Mesendoderm (in vitro differentiated cells): Measurements from ENCODE around the gene GARIN5B.

Experiments used
- DNase-seq: peaks from one replicate; pipeline ENCODE4 v3.0.0; 2013
- H2AK5ac ChIP-seq: 2 replicates; pipeline ENCODE4 v1.6.1; 2013; ENCODE audit warnings: low read length, inconsistent platforms
- H2BK120ac ChIP-seq: 2 replicates; pipeline ENCODE4 v1.6.1; 2013; ENCODE audit warnings: low read depth, mild to moderate bottlenecking, low read length, moderate library complexity, mixed read lengths
- H2BK15ac ChIP-seq: replicated peaks from 2 replicates; pipeline ENCODE4 v1.6.1; 2013; ENCODE audit warnings: low read depth, mild to moderate bottlenecking, moderate library complexity
- H2BK5ac ChIP-seq: 2 replicates; pipeline ENCODE4 v1.6.1; 2013; ENCODE audit warnings: low read length, inconsistent platforms
- H3K18ac ChIP-seq: 2 replicates; pipeline ENCODE4 v1.6.1; 2013; ENCODE audit warnings: mild to moderate bottlenecking, low read length, mixed read lengths
- H3K23ac ChIP-seq: one replicate; pipeline ENCODE4 v1.6.1; 2013; ENCODE audit warnings: low read length
- H3K27ac ChIP-seq: 2 replicates; pipeline ENCODE4 v1.5.1; 2013; ENCODE audit warnings: low read depth, mild to moderate bottlenecking, inconsistent platforms, low read length, moderate library complexity
- H3K27me3 ChIP-seq: 2 replicates; pipeline ENCODE4 v1.6.1; 2013; ENCODE audit warnings: low read length, control low read depth, mild to moderate bottlenecking, inconsistent platforms; ENCODE audit not compliant: insufficient read depth, poor library complexity
- H3K36me3 ChIP-seq: 2 replicates; pipeline ENCODE4 v1.6.1; 2013; ENCODE audit warnings: low read length, inconsistent platforms; ENCODE audit not compliant: control insufficient read depth, insufficient read depth
- H3K4ac ChIP-seq: one replicate; pipeline ENCODE4 v1.6.1; 2013; ENCODE audit warnings: low read depth, mild to moderate bottlenecking, low read length, moderate library complexity
- H3K4me1 ChIP-seq: 2 replicates; pipeline ENCODE4 v1.6.1; 2013; ENCODE audit warnings: low read depth, low read length, inconsistent platforms; ENCODE audit not compliant: control insufficient read depth
- H3K4me2 ChIP-seq: 2 replicates; pipeline ENCODE4 v1.6.1; 2013; ENCODE audit warnings: low read length
- H3K4me3 ChIP-seq: 2 replicates; pipeline ENCODE4 v1.5.1; 2013; ENCODE audit warnings: mild to moderate bottlenecking, low read length
- H3K56ac ChIP-seq: one replicate; pipeline ENCODE4 v1.6.1; 2013; ENCODE audit warnings: low read length
- H3K79me1 ChIP-seq: 2 replicates; pipeline ENCODE4 v1.6.1; 2013; ENCODE audit warnings: low read length, inconsistent platforms
- H3K79me2 ChIP-seq: 2 replicates; pipeline ENCODE4 v1.6.1; 2013; ENCODE audit warnings: mild to moderate bottlenecking, low read length; ENCODE audit not compliant: control insufficient read depth, insufficient read depth
- H3K9ac ChIP-seq: 2 replicates; pipeline ENCODE4 v1.6.1; 2013; ENCODE audit warnings: low read length, inconsistent platforms
- H4K5ac ChIP-seq: one replicate; pipeline ENCODE4 v1.6.1; 2013; ENCODE audit warnings: low read length
- H4K8ac ChIP-seq: one replicate; pipeline ENCODE4 v1.6.1; 2013; ENCODE audit warnings: low read depth, mild to moderate bottlenecking, control low read depth, low read length, moderate library complexity
- WGBS: extraction: QIAGEN DNeasy Blood & Tissue Kit; methylation state at CpG from one replicate; pipeline ENCODE4 v1.1.7; 2013; ENCODE audit warnings: low lambda C conversion rate, missing lambda C conversion rate; ENCODE audit not compliant: insufficient coverage; ENCODE audit errors: extremely low coverage; 5-methylcytosine and 5-hydroxymethylcytosine counted together

GARIN5B gene

DNA sequence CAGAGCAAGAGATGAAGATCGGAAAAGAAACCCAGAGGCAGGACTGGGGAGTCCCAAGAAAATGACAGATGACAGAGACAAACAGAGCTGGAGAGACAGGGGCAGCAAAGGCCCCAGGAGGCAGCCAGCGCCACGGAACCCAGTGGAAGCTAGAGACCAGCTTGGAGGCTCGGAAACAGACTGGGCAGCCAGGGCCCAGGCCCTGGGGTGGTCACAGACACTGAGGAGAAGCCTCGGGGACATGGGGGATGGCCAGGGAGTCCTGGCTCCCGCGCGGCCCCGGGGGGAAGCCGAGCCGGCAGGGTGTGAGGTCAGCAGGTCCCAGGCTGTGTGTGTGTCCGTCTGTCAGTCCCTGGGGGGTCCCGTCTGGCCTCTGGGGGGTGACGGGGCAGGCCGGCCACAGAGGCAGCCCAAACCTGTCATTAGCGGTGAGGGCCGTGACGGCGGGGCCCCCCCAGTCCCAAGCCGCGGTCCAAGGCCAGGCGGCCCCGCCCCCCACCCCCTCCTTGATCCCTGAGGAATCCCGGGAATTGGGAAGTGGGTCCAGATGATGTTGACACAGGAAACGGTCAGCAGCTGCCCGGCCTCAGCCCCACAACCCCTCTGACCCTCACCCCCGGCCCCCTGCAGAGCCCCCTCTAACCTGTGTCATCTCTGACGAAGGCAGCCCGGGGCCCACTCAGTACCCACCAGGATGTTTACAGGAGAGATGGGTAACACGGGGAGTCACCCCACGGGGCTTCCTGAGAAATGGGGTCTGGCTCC is 11.1 kb upstream of the GARIN5B start:
- H3K4me2 ChIP-seq, result no peak overlapping the region
- H2BK15ac ChIP-seq, result no peak overlapping the region
- no peak overlapping the region for H3K4me3 ChIP-seq
- peak overlapping the region; percentile 62 for H3K56ac ChIP-seq
- WGBS, result no CpG with 5 or more reads among the region's 31 CpGs
- no peaks in the 10 kb centered on the region for H3K79me2 ChIP-seq
- H3K4ac ChIP-seq, result no peak overlapping the region
- no peak overlapping the region for H2AK5ac ChIP-seq
- H3K36me3 ChIP-seq, result no peaks in the 10 kb centered on the region
- H3K23ac ChIP-seq, result no peak overlapping the region
- peak overlapping the region; percentile 7 for H3K18ac ChIP-seq
- H3K27ac ChIP-seq, result peak overlapping the region; percentile 75
- H4K8ac ChIP-seq, result no peak overlapping the region
- no peak overlapping the region for H2BK120ac ChIP-seq
- no peak overlapping the region for H2BK5ac ChIP-seq
- peaks cover 5% of the 10 kb centered on the region for H3K4me1 ChIP-seq
- H4K5ac ChIP-seq, result no peak overlapping the region
- peaks cover 3% of the 10 kb centered on the region for H3K27me3 ChIP-seq
- H3K9ac ChIP-seq, result peak overlapping the region; percentile 37
- peak; percentile 68 for DNase-seq
- no peaks in the 10 kb centered on the region for H3K79me1 ChIP-seq

DNA sequence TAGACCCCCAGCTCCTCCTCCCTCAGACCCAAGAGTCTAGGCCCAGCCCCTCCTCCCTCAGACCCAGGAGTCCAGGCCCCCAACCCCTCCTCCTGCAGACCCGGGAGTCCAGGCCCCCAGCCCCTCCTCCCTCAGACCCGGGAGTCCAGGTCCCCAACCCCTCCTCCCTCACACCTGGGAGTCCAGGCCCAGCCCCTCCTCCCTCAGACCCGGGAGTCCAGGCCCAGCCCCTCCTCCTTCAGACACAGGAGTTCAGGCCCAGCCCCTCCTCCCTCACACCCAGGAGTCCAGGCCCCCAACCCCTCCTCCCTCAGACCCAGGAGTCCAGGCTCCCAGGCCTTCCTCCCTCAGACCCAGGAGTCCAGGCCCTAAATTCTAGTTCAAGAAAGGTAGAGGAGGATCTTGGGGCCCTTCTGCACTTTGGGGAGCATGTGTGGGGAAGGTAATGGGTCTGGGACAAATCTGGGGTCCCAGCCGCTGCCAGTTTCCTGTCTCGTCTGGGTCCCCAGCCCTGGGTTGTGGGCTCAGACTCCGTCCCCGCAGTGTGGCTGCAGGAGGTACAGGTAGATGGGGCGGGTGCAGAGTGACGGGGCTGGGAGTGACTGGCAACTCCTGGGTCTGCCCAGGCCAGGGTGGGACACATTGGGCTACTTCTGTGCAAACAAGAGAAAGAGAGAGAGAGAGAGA is 10.4 kb upstream of the GARIN5B start:
- H3K4me3 ChIP-seq, result no peak overlapping the region
- peak overlapping the region; percentile 7 for H3K18ac ChIP-seq
- H3K27me3 ChIP-seq, result peaks cover 3% of the 10 kb centered on the region
- no peak overlapping the region for H2BK120ac ChIP-seq
- H4K8ac ChIP-seq, result no peak overlapping the region
- no peak overlapping the region for H2BK5ac ChIP-seq
- no peak overlapping the region for H3K9ac ChIP-seq
- H3K79me2 ChIP-seq, result no peaks in the 10 kb centered on the region
- no peak overlapping the region for H2AK5ac ChIP-seq
- H3K36me3 ChIP-seq, result no peaks in the 10 kb centered on the region
- H2BK15ac ChIP-seq, result no peak overlapping the region
- H3K4ac ChIP-seq, result no peak overlapping the region
- no peak overlapping the region for H3K23ac ChIP-seq
- no peak overlapping the region for H3K4me2 ChIP-seq
- H3K79me1 ChIP-seq, result no peaks in the 10 kb centered on the region
- DNase-seq, result no peak
- no CpG with 5 or more reads among the region's 9 CpGs for WGBS
- no peak overlapping the region for H4K5ac ChIP-seq
- peak overlapping the region; percentile 75 for H3K27ac ChIP-seq
- peak overlapping the region; percentile 62 for H3K56ac ChIP-seq
- peaks cover 5% of the 10 kb centered on the region for H3K4me1 ChIP-seq

DNA sequence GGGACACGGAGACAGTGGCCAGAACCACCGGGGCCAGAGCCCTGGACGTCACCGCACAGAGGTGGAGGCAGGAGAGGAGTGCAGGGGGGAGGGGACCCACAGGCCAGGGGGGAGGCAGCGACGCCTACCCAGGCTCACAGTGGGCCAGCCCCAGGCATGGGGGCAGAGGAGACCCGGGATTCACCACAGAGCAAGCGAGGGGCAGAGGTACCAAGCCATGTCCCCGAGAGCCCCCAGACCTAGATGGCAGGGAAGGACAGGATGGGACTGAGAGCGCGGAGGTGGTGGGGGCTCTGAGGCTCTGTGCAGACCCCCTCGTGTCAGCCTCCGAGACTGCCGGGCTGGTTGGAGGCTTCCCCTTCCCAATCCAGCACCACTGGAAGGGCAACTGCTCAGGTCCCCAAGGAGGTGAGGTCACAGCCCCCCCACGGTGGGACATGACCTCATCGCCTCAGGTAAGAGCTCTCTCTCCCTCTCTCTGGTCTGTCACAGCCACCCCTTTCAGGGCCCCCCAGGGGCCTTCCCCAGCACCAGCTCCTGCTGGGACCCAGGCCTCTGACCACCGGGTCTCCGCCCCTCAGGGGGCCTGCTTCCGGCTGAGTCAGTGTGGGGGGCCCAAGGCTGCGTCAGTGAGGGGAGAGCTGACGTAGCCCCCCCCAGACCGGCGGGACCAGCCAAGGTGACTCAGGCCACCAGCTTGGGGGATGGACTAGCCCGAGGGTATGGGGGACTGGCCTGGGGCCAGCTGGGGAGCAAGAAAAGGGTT is 9.4 kb upstream of the GARIN5B start:
- no peak overlapping the region for H2BK15ac ChIP-seq
- no peak overlapping the region for H3K4me3 ChIP-seq
- peak overlapping the region; percentile 7 for H3K18ac ChIP-seq
- peak overlapping the region; percentile 74 for H3K56ac ChIP-seq
- WGBS, result no CpG with 5 or more reads among the region's 24 CpGs
- no peak overlapping the region for H2BK120ac ChIP-seq
- H3K4me1 ChIP-seq, result peaks cover 4% of the 10 kb centered on the region
- H3K36me3 ChIP-seq, result no peaks in the 10 kb centered on the region
- no peaks in the 10 kb centered on the region for H3K79me2 ChIP-seq
- peak; percentile 73 for DNase-seq
- peaks cover 3% of the 10 kb centered on the region for H3K27me3 ChIP-seq
- no peak overlapping the region for H3K4ac ChIP-seq
- H2BK5ac ChIP-seq, result no peak overlapping the region
- H4K5ac ChIP-seq, result no peak overlapping the region
- no peak overlapping the region for H3K4me2 ChIP-seq
- no peak overlapping the region for H4K8ac ChIP-seq
- no peak overlapping the region for H2AK5ac ChIP-seq
- H3K27ac ChIP-seq, result no peak overlapping the region
- H3K79me1 ChIP-seq, result no peaks in the 10 kb centered on the region
- no peak overlapping the region for H3K9ac ChIP-seq
- no peak overlapping the region for H3K23ac ChIP-seq

DNA sequence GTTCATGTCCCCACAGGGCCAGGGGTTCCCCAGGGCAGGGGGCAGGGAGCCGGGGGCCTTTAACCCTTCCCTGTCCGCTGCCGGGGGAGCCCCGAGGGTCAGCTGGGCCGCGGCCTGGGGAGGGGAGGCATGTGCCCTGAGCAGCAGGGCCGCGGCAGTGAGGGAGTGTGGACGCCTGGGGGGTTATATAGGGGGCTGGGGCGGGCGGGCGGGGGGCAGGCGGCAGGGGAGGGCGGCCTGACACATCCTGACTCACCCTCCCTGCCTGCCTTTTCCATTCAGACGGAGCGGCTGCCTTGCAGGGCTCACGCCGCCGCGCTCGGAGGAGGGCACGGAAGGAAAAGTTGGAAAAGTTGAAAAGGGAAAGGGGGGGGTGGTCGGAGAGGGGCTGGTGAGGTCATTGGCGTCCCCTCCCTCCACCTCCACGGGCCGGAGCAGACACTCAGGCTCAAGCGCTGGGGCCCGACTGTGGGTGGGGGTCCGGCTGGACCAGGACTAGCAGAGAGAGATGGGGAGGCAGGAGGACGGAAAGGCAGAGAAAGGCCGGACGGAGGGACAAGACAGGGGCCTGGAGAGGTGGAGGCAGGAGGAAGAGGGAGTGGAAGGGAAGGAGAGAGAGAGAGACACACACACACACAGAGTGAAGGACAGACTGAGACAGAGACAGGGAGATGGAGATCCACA is 7.4 kb upstream of the GARIN5B start, which contains the start of gene IL11:
Gene IL11, minus strand, starts transcription at position 159 of the 684 bp plus-strand sequence. Its CDS starts 153 bp downstream, at position 6.
- peaks cover 3% of the 10 kb centered on the region for H3K27me3 ChIP-seq

DNA sequence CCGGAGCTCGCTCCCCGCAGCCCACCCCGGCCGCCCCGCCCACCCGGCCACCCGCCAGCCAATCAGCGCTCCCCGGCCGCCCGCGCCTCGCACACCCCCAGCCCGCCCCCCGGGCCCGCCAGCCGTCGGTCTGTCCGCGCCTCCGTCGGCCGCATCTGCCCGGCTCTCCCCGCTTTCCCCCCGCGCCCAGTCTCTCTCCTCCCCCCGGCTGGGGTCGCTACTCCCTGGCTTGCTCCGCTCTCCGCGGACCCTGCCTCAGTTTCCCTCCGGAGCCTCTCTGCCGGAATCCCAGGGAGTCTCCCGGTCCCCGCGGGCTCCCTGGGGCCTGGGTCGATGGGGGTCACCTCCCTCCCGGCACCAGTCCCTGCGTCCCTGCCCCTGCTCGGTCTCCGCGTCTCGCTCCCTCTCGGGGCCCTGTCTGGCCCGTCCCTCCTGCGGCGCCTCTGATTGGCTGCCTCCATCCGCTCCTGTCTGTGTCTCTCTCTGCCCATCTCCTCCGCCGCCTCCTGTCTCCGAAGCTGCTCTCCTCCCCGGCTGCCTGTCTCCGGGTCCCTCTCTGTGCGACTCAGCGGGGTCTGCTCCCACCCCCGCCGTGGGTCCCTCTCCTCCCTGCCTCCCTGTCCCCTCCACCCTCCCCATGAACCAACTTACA is 6.7 kb upstream of the GARIN5B start:
- Histone ChIP-seq H3K36me3 (no peaks in the 10 kb centered on the region), H3K23ac (no peak overlapping the region), H3K4me3 (peak overlapping the region; percentile 20), H3K4ac (peak overlapping the region; percentile 49), H3K27me3 (peaks cover 3% of the 10 kb centered on the region), H4K8ac (no peak overlapping the region), H2BK120ac (no peak overlapping the region), H2BK15ac (no peak overlapping the region), H3K18ac (peak overlapping the region; percentile 29), H3K56ac (peak overlapping the region; percentile 71), H3K9ac (peak overlapping the region; percentile 44), H3K79me2 (no peaks in the 10 kb centered on the region), H2BK5ac (no peak overlapping the region), H4K5ac (no peak overlapping the region), H3K4me1 (peaks cover 2% of the 10 kb centered on the region), H3K79me1 (no peaks in the 10 kb centered on the region), H3K4me2 (peak overlapping the region; percentile 86), H2AK5ac (no peak overlapping the region), H3K27ac (peak overlapping the region; percentile 86)
- no CpG with 5 or more reads among the region's 59 CpGs for WGBS
- peak; percentile 92 for DNase-seq

More for the DNA sequence above, 7.4 kb upstream of the GARIN5B start, which contains the start of gene IL11:
- Histone ChIP-seq H2BK120ac (no peak within 1 kb of the TSS), H2AK5ac (no peak within 1 kb of the TSS), H3K79me1 (no peaks in the 10 kb centered on the region), H3K36me3 (no peaks in the 10 kb centered on the region), H3K27ac (peak within 1 kb of the TSS; percentile 86), H3K23ac (peak within 1 kb of the TSS; percentile 24), H4K8ac (no peak within 1 kb of the TSS), H3K4me1 (peaks cover 2% of the 10 kb centered on the region), H3K56ac (peak within 1 kb of the TSS; percentile 71), H3K79me2 (no peaks in the 10 kb centered on the region), H2BK5ac (no peak within 1 kb of the TSS), H4K5ac (no peak within 1 kb of the TSS), H3K4ac (peak within 1 kb of the TSS; percentile 49), H3K4me3 (peak within 1 kb of the TSS; percentile 20), H3K18ac (peak within 1 kb of the TSS; percentile 29), H3K4me2 (peak within 1 kb of the TSS; percentile 86), H2BK15ac (no peak within 1 kb of the TSS), H3K9ac (peak within 1 kb of the TSS; percentile 61)
- no CpG with 5 or more reads among the region's 32 CpGs for WGBS
- peak; percentile 73 for DNase-seq
